T-helper 1 cell (primary cell): ENCODE data around the gene FKBP1A.
"Not testable (repeated sequence)": the region's sequence is repeated elsewhere in the genome, so short reads cannot be mapped to it uniquely, and the experiment has no call there.

ENCODE experiments used
- DNase-seq, 5 donors: peaks; one replicate each; pipeline ENCODE4 v3.0.0-alpha.2; 2012 to 2020

FKBP1A gene

DNA sequence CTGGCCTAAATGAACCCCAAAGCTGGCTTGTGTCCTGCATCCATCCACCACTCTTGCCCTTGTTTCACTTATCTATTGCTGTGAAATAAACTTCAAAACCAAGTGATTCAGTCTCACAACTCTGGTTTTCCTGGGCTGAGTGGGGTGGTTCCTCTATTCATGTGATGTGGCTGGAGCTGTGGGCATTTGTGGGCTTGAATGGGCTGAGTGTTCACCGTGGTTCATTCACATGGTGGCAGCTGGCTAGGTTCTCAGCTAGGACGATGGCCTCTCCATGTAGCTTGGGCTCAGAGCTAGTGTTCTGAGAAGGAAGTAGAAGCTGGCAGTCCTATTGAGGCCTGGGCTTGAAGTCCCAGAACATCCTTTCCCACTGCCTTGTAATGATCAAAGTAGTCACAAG, 30.4 kb downstream of the FKBP1A start:
- no peak for DNase-seq

DNA sequence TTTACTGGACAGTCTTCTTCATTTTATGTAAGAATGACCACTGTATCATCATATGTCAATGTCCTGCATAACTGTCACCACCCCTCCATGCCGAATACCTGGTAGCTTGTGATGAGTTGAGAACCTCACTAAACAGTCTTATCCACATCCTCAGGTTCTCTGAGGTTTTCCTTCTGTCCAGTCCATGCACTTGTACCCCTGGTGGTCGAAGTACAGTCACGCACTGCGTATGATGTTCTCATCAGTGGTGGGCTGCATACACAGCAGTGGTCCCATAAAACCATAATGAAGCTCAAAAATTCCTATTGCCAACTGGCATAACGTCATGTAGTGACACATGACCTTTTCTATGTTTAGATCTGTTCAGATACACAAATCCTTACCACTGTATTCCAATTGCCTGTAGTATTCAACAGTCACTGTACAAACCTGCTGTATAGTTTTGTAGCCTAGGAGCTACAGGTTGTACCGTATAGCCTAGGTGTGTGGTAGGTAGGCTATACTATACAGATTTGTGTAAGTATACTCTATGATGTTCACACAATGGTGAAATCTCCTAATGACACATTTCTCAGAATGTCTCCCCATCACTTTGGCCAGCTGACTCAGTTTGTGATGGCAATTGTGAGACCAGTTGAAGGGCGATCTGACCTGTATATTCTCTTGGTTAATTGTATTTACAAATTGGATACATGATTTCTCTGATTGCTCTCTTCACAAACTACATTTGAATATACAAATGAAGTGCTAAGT, 32.6 kb downstream of the FKBP1A start:
- no peak for DNase-seq

DNA sequence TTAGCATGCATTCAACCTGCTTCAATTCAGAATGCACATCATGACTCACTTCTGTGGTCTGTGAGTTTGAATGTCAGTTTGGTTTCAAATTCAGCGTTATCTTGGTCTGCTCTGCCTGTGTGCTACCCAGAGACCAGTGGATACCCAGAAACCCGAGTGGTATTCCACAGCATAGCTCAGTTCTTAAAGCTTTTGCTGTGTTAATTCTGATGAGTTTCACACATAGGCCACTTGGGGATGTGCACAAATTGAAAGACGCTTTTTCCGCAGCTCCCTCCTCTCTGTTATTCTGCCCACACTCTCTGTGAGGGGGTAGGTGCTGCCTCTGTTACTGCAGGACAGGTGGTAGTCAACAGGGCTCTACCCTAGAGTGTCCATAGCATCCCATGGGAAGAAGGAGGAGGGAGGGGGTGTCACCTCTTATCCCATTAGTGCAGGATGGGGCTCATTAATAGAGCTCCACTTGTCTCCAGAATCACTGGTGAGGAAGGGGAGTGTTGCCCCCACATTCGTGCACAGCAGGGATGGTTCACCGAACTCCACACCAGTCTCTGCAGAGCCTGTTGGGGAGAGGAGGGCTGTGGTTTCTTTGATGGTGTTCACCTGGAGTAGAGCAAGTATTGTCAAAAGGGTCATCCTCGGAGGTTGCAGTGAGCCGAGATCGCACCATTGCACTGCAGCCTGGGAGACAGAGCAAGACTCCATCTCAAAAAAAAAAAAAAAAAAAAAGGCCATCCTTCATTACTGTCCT, 34.8 kb downstream of the FKBP1A start:
- DNase-seq: peak in 1 of 5 donors; percentile 85

DNA sequence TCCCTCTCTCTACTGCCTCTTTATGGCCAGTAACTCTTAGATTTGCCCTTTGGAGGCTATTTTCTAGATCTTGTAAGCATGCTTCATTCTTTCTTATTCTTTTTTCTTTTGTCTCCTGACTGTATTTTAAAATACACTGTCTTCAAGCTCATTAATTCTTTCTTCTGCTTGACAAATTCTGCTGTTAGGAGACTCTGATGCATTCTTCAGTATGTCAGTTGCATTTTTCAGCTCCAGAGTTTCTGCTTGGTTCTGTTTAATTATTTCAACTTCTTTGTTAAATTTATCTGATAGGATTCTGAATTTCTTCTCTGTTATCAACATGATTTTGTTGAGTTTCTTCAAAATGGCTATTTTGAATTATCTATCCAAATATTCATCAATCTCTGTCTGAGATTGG, 38.9 kb downstream of the FKBP1A start:
- DNase-seq: no peak

DNA sequence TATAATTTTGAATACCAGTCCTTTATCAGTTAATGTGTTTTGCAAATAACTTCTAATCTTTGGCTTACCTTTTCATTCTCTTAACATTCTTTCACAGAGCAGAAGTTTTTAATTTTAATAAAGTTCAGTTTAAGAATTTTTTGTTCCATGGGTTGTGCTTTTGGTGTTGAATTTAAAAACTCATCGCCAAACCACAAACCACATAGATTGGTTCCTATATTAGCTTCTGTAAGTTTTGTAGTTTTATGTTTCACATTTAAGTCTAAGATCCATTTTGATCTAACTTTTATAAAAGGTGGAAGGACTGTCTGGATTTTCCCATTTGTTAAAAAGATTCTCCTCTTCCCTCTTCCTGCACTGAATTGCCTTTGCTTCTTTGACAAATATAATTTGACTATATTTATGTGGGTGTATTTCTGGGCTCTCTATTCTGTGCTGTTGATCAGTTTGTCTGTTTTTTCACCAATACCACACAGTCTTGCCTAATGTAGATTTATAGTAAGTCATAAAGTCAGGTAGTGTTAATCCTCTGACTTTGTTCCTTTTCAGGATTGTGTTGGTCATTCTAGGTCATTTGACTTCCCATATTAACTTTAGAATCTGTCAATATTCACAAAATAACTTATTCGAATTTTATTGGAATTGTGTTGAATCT, 46.4 kb downstream of the FKBP1A start:
- no peak for DNase-seq

DNA sequence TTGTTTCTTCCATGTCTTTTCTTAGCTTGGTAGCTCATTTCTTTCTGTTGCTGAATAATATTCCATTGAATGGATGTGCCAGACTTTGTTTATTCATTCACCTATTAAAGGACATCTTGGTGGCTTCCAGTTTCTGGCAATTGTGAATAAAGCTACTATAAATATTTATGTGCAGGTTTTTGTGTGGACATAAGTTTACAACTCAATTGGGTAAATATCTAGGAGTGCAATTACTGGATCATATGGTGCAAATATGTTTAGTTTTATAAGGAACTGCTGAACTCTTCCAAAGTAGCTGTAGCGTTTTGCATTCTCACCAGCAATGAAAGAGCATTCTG, 47.1 kb downstream of the FKBP1A start:
- DNase-seq: no peak

DNA sequence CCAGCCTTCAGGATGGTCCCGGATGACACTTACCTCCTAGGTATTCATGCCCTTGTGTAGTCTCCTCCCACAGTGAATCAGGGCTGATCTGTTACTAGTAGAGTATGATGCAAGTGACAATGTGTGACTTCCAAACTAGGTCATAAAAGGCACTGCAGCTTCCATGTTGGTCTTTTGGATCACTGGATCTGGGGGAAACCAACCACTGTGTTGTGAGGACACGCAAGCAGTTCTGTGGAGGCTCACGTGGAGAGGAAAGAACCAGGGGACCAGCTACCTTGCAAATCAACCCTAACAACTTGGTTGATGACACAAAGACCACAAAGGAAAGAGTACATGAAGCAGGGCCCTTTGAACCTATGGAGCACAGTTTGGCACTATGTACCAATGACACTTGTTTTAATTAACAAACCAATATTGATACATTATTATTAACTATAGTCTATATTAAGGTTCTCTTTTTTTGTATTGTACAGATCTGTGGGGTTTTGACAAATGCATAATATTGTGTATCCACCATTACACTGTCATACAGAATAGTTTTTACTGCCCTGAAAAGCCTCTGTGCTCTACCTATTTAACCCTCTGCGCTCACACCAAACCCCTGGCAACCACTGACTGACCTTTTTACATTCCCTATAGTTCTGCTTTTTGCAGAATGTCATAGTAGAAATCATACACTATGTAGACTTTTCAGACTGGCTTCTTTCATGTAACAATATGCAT, 47.7 kb downstream of the FKBP1A start:
- no peak for DNase-seq

DNA sequence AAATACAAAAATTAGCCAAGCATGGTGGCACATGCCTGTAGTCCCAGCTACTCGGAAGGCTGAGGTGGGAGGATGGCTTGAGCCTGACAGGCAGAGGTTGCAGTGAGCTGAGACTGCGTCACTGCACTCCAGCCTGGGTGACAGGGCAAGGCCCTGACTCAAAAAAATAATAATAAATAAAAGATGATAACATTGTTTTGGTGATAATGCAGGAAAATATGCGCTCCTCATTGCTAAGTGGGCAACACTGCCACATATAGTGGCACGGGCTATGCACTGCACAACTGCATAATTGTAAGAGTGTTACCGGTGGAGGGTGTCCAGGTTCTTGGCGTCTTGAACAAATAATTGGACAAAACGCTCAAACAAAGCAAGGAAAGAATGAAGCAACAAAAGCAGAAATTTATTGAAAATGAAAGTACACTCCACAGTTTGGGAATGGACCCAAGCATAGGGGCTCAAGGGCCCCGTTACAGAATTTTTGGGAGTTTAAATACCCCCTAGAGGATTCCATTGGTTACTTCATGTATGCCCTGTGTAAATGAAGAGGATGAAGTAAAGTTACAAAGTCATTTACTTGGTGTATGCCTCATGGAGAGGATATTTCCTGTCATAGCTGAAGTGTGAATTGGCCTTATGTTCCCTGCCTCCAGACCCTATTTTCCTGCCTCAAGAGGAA, 49.3 kb downstream of the FKBP1A start:
- DNase-seq: not testable (repeated sequence)

DNA sequence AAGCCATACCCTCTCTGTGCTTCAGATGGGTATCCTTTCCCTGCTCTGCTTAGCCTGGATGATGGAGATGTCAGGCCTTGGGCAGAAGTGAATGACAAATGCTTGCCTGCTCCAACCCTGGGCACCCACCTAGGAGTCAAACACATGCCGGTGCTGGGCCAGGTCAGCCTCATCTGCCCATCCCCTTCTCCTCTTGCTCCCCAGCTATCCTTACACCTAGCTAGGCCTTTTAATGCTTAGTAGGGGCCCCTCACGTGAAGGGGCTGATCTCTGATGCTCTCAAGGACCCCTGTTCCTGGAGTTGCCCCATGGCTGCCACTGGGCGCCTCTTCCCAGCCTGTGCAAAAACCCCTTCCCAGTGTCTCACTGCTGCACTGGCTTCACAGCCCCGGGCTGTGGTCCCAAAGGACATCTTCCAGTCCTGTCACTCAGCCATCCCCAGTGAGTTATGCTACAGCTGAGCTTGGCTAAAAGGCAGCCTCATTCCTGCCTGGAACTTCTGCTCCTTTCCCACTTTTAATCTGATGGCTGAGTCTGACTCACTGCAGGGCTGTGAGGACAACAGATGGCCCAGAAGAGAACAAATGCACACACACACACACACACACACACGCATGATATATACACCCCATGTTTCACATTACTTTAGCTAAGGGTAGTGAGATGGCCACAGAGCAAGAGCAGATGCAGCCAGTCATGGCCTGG, 51.1 kb downstream of the FKBP1A start:
- DNase-seq: no peak

DNA sequence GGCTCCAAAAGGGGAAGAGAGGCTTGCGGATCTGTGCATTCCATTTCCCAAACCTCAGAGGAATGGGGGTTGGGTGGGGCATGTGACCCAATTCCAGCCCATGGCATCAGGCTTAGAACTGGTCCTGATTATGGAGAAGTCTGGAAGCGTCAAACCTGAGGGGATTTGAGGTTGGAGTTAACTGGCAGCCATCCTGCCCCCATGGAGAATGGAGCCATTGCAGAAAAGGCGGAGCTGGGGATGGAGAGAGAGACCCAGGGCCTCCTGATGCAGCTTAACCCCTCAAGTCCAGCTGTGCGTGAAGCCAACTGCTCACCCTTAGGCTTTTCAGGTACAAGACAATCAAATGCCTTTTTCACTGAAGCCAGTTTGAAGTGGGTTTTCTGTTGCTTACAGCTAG, 54.1 kb downstream of the FKBP1A start:
- DNase-seq: no peak

DNA sequence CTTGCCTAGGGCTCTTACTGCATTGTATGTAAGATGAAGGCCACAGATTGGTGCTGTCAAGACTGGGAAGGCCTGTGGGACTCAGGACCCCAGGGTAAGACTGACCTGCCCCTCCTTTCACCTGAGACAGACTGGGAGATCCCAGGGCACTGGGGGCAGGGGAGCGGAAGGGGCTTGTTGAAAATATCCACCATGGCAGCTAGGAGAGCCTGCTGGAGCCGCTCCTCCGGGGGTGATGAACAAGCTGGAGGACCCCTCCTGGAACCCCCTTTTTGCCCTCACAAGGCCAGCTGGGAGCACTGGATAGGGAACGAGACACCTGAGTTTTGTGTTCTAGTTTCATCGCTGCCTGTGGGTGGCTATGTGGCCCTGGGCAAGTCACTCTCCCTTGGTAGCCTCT, 54.8 kb downstream of the FKBP1A start:
- DNase-seq: no peak

DNA sequence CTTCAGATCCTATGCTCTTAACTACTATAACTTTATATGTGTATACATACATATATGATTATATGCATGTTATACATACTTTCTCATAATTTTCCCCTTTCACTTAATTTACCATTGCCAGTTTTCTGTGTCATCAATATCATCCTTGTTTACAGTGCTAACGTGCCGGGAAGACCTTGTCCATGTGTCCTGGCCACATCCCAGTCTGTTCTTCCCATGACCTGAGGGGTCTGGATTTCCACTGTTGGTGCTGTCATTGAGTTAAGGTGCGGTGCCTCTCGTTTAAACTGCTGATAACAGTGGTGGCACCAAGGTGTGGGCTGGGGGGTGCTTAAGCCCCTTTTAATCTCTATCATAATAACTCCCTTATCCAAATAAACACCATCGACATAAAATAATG, 55.4 kb downstream of the FKBP1A start:
- DNase-seq: no peak

DNA sequence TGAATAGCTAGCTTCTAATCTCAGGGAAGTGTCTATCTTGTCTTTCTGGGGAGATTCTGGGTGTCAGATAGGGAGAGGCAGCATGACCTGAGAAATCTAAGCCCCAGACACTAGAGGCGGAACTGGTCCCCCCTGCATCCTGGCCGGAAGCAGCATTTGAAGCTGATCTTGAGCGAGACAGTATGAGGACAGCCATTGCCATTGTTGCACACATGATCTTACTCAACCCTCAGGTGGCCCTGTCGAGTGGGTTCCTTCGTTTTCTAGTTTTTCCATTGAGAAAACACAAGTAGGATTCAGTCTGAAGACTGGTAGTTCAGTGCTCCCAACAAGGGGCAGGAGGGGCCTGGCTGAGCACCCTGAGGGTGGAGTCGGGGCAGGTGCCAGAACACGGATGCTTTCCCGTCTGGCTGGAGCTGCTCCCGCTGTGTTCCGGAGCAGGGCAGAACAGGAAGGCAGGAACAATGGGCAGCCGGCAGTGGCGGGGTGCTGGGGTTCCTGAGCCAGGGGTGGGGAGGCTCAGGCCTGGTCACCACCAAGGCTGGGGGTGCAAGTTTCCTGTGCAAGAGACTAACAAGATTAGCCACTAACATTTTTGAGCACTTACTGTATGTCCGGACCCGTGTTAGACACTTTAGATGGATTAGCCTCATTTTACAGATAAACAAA, 56.0 kb downstream of the FKBP1A start:
- DNase-seq: no peak

DNA sequence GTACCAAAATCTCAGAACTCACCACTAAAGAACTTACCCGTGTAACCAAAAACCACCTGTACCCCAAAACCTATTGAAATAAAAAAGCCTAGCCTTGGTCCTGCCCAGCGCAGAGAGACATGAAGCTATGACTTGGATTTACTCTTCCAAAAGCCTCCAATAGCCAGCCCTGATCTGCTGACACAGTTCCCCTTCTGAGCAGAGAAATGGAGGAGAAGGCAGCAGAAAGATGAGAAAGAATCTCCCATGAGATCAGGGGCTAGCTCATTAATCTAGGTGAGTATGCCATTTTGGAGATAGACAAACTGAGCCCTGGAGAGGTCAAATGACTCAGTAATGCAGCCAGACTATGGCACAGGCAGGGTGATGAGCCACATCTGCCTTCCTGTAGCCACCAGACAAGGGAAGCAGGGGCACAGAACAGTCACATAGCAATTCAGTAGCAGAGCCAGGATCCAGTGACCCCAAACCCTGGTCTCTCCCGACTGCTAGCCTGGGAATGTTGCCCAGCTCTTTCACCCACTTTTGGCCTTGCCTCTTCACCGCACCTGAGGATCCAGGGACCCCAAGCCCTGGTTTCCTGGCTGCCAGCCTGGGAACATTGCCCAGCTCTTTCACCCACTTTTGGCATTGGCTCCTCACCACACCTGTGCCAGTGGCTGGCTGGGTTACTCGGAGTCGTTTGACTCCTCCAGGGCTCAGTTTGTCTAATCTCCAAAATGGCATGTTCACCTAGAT, 56.7 kb downstream of the FKBP1A start:
- DNase-seq: no peak

DNA sequence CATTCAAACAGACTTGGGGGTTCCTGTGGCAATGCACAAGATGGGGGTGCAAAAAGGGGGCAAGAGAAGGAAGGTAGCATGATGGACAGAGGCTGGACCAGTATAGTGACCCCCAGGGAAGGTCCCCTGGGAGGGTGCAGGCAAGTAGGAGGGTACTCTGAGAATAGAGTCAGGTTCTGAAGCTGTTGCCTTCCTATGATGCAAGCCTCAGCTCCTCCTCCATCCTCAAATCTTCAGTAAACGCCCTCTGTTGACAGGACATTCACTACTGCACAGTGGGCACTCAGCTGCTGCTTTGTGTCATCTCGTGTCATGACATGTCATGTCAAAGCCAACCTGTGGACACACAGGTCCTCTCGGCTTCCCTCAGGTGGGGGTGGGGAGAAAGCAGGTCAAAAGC, 58.1 kb downstream of the FKBP1A start:
- DNase-seq: no peak

DNA sequence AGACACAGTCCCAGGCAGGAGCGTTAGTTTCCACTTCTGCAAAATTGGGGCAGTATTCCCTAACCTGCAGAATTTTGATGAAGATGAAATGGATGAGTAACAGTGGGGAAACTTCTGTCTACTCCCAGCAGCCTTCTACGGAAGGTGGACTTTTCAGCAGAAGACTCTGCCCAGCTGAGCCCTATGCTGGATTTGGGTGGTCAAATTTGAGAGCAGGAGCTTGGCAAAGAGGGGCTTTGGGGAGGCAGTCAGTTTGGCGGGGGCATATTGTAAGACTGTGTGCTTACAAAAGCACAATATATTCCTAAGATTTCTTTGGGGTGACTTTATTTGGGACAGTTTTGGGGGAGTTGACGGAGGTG, 58.5 kb downstream of the FKBP1A start:
- DNase-seq: no peak

DNA sequence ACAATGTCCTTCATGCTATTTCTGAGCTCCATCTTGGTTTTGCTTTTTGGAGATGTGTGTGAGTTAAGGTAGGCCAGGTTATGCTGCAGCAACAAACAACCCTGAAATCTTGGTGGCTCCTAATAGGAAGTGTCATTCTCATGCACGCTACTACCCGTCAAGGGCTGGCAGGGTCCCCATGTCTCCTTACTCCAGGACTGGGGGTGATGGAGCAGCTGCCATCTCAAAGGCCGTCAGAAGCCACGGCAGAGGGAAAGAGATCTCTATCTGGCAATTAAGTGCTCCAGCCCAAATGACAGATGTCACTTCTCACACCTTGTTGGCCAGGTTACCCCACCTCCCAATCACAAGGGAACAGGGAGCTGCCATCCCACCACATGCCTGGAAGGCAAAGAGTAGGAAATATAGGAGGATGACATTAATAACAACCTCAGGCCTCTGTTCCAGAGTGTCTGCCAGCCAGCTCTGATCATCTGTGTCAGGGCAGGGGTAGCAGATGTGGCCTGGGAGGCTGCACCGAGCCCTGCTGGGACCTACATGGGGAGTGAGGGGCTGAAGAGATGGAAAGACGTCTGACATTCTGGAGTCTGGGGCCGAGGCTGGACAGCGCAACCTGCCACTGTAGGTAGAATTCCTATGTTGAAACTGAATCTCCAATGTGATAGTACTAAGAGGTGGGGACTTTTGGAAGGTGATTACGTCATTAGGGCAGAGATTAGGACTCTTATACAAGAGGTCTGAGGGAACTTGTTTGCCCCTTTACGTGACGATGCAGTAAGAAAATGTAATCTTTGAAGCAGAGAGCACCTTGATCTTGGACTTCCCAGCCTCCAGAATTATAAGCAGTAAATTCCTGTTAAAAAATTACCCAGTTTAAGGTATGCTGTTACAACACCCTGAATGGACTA, 59.1 kb downstream of the FKBP1A start:
- DNase-seq: no peak

DNA sequence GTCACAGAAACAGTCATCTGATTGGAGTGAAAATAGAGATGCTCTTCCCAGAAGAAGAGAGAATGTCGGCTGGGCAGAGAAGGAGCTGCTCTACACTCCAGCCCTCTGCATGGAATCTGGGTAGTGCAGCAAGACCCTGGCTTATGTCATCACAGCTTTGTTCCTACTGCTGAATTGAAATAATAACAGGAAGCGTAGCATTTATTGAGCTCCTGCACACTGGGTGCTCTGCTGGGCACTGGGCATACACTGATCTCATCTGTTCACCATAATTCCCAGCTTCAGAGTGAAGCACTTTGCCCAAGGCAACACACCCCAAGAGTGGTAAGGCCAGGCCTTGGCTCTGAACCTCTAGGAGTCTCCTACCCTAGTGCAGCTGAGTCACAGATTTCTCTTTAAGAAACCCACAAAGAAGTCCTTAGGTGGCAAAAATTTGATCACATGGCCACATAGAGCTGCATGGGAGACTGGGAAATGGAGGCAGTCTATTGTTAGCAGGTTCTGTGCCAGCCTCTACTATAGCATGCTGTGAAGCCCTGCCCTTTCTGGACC, 60.0 kb downstream of the FKBP1A start:
- DNase-seq: no peak

DNA sequence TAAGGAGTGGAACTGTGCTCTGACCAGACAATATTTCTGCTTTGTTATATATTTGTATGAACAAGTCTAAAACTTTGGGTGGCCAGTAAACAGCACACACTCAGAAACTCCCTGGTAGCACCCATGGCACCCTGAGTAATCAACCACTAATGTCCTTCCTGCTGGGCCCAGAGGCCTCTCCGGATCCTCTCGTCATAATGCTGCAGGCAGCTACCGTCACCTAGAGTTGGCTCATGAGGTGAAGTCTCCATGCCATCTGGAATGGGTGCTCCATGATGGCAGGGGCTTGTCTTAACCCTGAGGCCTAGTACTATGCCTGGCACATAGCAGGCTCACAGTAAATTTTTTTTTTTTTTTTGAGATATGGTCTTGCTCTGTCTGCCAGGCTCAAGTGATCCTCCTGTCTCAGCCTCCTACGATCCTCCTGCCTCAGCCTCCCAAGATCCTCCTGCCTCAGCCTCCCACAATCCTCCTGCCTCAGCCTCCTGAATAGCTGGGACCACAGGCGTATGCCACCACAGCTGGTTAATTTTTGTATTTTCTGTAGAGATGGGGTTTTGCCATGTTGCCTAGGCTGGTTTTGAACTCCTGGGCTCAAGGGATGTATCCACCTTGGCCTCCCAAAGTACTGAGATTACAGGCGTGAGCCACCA, 60.9 kb downstream of the FKBP1A start:
- no peak for DNase-seq
